Bronchial epithelial cell (primary cell): ENCODE measurements around the gene AK5. TPM values are rescaled to one million over a fixed set of nuclear protein-coding genes. Genes with fewer than 3 reads are reported as not detected.
"Not testable (repeated sequence)": the region's sequence is repeated elsewhere in the genome, so short reads cannot be mapped to it uniquely, and the experiment has no call there.

Source experiments
- DNase-seq: peaks from one replicate; pipeline ENCODE4 v3.0.0-alpha.2; 2010; ENCODE audit warnings: low read depth
- FAIRE-seq: peaks from 2 replicates; lab custom pipeline; 2011; peaks lifted over from hg19 to GRCh38; lab: Jason Lieb, UNC
- H3K27me3 ChIP-seq: 2 replicates; pipeline ENCODE4 v1.5.1; 2011; ENCODE audit warnings: low read length; ENCODE audit not compliant: control insufficient read depth, insufficient read depth
- H3K36me3 ChIP-seq: 2 replicates; pipeline ENCODE4 v1.5.1; 2011; ENCODE audit warnings: low read length; ENCODE audit not compliant: control insufficient read depth, insufficient read depth
- H3K4me3 ChIP-seq: 2 replicates; pipeline ENCODE4 v1.5.1; 2011; ENCODE audit warnings: mild to moderate bottlenecking, low read depth, low read length, control low read depth
- CTCF ChIP-seq: IDR thresholded peaks from 2 replicates; pipeline ENCODE4 v1.5.1; 2011; ENCODE audit warnings: mild to moderate bottlenecking, moderate library complexity, low read length, control low read depth, inconsistent platforms; ENCODE audit not compliant: insufficient read depth, severe bottlenecking
- total RNA-seq: library from RNA; depleted of rRNA; stranded (reverse); fragments of >200 nt; gene quantifications from 2 replicates; pipeline ENCODE4 v1.2.1, GENCODE V29; 2014

The AK5 gene
- total RNA-seq, 1 donor from 2014 or later = not detected

- no peaks in the 10 kb centered on the region for H3K36me3 ChIP-seq
- DNase-seq (no peak), FAIRE-seq (no peak)
- no peak overlapping the region for H3K4me3 ChIP-seq
- no peaks in the 10 kb centered on the region for H3K27me3 ChIP-seq
- no peak for TF ChIP-seq CTCF
Observed at GRCh38 chr1:77413541-77414335, 131.9 kb downstream of the AK5 start.

GRCh38 chr1:77415579-77415978, 133.8 kb downstream of the AK5 start:
- Histone ChIP-seq H3K27me3 (no peaks in the 10 kb centered on the region), H3K4me3 (no peak overlapping the region), H3K36me3 (no peaks in the 10 kb centered on the region)
- peak; percentile 40 for FAIRE-seq
- TF ChIP-seq CTCF = no peak
- DNase-seq = no peak

DNA sequence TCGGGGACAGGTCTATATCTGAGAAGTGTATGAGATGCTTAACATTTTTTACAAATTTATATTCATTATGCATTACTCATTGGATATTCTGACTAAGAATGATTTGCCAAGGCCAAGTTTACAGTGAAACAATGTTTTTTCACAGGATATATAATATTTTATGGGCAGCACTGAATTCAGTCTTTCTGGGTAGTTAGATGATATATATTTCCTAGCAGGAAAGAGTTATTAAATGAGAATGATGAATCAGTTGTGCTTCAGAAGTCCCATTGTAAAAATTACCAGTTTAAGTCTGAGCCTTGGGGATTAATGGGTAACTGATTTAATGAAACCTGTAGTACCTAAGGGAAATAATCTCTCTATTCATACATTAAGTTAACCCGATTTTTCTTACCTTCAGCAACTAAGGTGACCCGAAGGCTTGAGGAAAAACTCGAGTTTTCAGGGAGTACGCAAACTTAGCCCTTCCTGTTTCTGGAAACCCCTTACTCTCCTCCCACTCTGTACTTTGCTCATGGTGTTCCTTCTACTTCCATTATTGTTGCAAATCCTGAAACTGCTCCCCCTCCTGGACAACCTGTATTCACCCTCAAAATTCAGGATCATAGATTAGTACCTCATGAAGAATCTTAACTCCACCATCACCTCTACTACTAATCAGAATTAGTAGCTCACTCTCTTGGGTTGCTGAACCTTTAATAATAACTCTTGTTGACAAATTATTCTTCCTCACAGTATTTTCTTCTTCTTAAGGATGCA, 135.1 kb downstream of the AK5 start:
- H3K27me3 ChIP-seq = no peaks in the 10 kb centered on the region
- H3K36me3 ChIP-seq = no peaks in the 10 kb centered on the region
- no peak for FAIRE-seq
- no peak overlapping the region for H3K4me3 ChIP-seq
- peak; percentile 48 for TF ChIP-seq CTCF
- DNase-seq = peak; percentile 30

DNA sequence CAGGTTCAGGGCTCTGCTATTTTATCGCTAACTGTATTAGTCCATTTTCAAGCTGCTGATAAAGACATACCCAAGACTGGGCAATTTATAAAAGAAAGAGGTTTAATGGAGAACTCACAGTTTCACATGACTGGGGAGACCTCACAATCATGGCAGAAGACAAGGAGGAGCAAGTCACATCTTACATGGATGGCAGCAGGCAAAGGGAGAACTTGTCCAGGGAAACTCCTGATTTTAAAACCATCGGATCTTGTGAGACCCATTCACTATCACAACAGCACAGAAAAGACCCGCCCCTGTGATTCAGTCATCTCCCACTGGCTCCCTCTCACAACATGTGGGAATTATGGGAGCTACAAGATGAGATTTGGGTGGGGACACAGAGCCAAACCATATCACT, 136.2 kb downstream of the AK5 start:
- not testable (repeated sequence) for DNase-seq, H3K36me3 ChIP-seq, FAIRE-seq, H3K4me3 ChIP-seq, H3K27me3 ChIP-seq

DNA sequence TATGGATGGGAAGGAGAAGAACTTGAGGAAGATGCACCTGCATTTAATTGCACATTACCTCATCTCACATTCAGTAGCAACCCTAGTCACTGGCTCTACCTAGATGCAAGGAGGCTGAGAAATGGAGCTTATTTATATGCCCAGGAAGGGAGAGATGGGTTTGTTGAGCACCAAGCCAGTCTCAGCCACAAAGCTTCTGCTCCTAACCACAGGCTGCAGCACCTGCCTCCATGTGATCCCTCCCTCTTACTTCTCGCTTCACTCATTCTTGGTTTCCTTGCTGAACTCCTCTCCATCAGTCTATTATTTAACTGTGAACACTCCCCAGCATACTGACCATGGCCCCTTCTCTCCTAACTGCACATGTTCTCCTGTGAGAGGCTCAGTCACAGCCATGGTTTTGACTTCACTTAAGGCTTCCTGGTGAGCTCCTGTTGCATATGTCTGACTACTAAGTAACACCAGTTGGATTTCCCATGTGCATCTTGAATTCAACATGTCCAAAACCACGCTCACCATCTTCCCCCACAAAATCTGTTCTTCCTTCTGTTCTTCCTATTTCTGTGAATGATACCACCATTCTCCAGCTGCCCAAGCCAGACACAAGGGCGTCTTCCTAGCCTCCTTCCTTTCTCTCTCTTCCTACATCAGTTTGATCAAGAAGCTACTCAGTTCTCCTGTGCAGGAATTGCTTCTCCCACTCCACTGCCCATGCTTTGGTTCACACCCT, 139.8 kb downstream of the AK5 start:
- TF ChIP-seq CTCF = no peak

DNA sequence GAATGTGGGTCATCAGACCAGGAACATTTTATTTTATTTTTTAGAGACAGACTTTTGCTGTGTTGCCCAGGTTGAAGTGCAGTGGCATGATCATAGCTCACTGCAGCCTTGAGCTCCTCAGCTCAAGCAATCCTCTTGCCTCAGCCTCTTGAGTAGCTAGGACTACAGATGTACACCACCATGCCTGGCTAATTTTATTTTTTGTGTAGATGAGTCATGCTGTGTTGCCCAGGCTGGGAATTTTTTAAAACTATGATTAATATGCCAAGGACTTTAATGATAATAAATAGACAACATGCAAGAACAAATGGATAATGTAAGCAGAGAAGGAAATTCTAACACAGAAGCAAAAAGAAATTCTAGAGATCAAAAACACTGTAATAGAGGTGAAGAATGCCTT, 142.4 kb downstream of the AK5 start:
- H3K4me3 ChIP-seq = no peak overlapping the region
- H3K27me3 ChIP-seq = no peaks in the 10 kb centered on the region
- no peaks in the 10 kb centered on the region for H3K36me3 ChIP-seq
- FAIRE-seq (no peak), DNase-seq (peak; percentile 58)
- no peak for TF ChIP-seq CTCF

More for the DNA sequence above, 139.8 kb downstream of the AK5 start:
- no peaks in the 10 kb centered on the region for H3K27me3 ChIP-seq
- no peak overlapping the region for H3K4me3 ChIP-seq
- FAIRE-seq (no peak), DNase-seq (no peak)
- H3K36me3 ChIP-seq = no peaks in the 10 kb centered on the region
